Progenitor cell of endocrine pancreas (in vitro differentiated cells): Measurements from ENCODE around the gene TGFA. TPM values are rescaled to one million over a fixed set of nuclear protein-coding genes. Genes with fewer than 3 reads are reported as not detected.
"Not testable (repeated sequence)": the region's sequence is repeated elsewhere in the genome, so short reads cannot be mapped to it uniquely, and the experiment has no call there.

ENCODE experiments used
- DNase-seq: peaks from one replicate; pipeline ENCODE4 v3.0.0; 2021; ENCODE audit warnings: low spot score; ENCODE audit not compliant: unreplicated experiment
- H3K27ac Mint-ChIP-seq: 2 replicates; pipeline ENCODE4 v1.8.0; 2021; ENCODE audit warnings: mild to moderate bottlenecking, moderate library complexity, mixed read lengths
- H3K27me3 Mint-ChIP-seq: 2 replicates; pipeline ENCODE4 v1.8.0; 2021; ENCODE audit warnings: mixed read lengths
- H3K36me3 Mint-ChIP-seq: 2 replicates; pipeline ENCODE4 v1.8.0; 2022; ENCODE audit warnings: mixed read lengths; ENCODE audit not compliant: insufficient read depth
- H3K4me1 Mint-ChIP-seq: 2 replicates; pipeline ENCODE4 v1.8.0; 2021; ENCODE audit warnings: low read depth, mixed read lengths
- H3K4me3 Mint-ChIP-seq: 2 replicates; pipeline ENCODE4 v1.8.0; 2021; ENCODE audit warnings: low read depth, mild to moderate bottlenecking, moderate library complexity, mixed read lengths
- H3K9me3 Mint-ChIP-seq: 2 replicates; pipeline ENCODE4 v1.8.0; 2021; ENCODE audit warnings: low read depth, mixed read lengths
- total RNA-seq: library from RNA; stranded (reverse); gene quantifications from 2 replicates; pipeline ENCODE4 v1.2.1, GENCODE V29; 2021
- TF ChIP-seq, protein P1 (sequence below): fragments of 200-600 bp; sonication (generic); IDR thresholded peaks from one replicate; pipeline ENCODE4 v1.5.0; 2021; ENCODE audit warnings: antibody characterized with exemption, mild to moderate bottlenecking; ENCODE audit not compliant: unreplicated experiment

TGFA gene
- total RNA-seq, 1 donor from 2014 or later = 3.0 TPM

DNA sequence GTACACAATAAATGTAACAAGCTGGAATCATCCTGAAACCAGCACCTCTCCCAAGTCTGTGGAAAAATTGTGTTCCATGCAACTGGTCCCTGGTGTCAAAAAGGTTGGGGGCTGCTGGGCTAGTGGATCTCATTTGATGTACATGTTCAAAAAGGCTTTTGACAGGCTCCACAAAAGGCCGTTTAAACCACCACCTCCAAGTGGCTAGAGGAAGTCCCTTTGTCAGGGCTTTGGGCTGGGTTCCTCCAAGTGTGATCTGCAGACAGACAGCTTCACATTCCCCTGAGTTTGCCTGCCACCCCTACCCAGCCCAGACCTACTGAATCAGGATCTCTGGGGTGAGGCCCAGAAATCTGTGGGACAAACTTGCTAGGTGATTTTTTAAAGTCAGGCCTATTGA lies 84.7 kb downstream of the TGFA start:
- H3K27ac Mint-ChIP-seq = no peak overlapping the region
- H3K4me1 Mint-ChIP-seq = peaks cover under 1% of the 10 kb centered on the region
- no peak for DNase-seq
- no peaks in the 10 kb centered on the region for H3K9me3 Mint-ChIP-seq
- no peaks in the 10 kb centered on the region for H3K36me3 Mint-ChIP-seq
- H3K27me3 Mint-ChIP-seq = peaks cover 27% of the 10 kb centered on the region
- TF ChIP-seq, protein P1, sequence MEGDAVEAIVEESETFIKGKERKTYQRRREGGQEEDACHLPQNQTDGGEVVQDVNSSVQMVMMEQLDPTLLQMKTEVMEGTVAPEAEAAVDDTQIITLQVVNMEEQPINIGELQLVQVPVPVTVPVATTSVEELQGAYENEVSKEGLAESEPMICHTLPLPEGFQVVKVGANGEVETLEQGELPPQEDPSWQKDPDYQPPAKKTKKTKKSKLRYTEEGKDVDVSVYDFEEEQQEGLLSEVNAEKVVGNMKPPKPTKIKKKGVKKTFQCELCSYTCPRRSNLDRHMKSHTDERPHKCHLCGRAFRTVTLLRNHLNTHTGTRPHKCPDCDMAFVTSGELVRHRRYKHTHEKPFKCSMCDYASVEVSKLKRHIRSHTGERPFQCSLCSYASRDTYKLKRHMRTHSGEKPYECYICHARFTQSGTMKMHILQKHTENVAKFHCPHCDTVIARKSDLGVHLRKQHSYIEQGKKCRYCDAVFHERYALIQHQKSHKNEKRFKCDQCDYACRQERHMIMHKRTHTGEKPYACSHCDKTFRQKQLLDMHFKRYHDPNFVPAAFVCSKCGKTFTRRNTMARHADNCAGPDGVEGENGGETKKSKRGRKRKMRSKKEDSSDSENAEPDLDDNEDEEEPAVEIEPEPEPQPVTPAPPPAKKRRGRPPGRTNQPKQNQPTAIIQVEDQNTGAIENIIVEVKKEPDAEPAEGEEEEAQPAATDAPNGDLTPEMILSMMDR = no peak
- H3K4me3 Mint-ChIP-seq = no peak overlapping the region

DNA sequence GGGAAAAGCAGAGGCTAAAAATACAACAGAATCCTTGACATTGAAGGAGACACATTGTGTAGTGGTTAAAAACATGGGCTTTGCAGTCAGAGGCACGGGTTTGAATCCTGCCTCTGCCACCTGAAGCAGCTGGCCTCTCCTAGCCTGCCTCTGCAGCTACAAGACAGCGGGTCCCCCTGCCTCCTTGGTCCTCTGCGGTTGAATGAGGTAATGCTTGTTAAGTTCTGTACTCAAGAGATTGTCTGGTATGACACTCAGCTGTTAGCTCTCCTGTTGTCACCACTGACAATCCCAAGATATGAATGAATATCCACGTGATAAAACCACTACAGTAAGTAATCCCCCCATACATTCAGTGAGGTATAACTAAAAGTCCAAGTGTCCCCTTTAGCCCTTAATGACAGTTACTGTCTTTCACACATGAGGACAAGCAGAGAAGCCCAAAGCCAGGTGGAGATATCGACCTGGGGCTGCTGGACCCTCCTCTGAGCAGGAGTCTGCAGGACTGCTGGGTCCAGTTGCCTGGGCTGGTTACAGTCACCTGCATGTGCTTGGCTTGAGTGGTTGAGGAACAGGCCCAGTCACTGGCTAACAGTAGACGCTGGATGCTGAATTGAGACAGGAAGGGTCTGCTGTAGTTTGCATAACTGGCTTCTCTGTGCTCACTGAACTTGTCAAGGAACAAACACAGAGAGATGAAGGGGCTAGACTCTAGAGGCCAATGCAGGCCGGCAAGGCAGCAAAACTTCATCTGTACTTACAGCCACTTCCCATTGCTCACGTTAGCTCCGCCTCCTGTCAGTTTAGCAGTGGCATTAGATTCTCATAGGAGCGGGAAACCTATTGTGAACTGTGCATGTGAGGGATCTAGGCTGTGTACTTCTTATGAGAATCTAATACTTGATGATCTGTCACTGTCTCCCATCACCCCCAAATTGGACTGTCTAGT lies 85.5 kb downstream of the TGFA start:
- no peak for DNase-seq
- Mint-ChIP-seq H3K27me3 (peaks cover 22% of the 10 kb centered on the region), H3K4me3 (no peak overlapping the region), H3K4me1 (peaks cover 3% of the 10 kb centered on the region), H3K27ac (no peak overlapping the region), H3K9me3 (no peaks in the 10 kb centered on the region), H3K36me3 (no peaks in the 10 kb centered on the region)
- TF ChIP-seq, protein P1 = no peak

DNA sequence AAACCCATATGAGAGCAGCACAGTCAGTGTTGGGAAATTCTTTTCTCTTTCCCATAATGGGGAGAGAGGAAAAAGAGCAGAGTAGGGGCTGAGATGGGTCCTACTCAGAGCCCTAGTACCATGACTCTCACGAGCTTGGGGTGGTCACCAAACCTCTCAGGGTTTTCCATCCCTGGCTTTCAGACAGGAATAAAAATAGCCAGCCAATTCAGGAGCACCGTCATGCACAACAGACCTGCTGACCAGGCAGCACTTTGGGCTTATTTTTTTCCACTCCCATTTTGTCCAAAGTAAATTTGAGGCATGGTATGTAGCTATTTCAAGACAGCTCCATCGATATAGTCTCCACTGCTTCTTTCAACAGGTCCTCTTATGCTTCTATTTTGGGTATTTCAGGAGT lies 86.4 kb downstream of the TGFA start:
- peaks cover 17% of the 10 kb centered on the region for H3K27me3 Mint-ChIP-seq
- DNase-seq = no peak
- TF ChIP-seq, protein P1 = no peak
- H3K4me1 Mint-ChIP-seq = peaks cover 5% of the 10 kb centered on the region
- no peaks in the 10 kb centered on the region for H3K36me3 Mint-ChIP-seq
- no peak overlapping the region for H3K27ac Mint-ChIP-seq
- no peak overlapping the region for H3K4me3 Mint-ChIP-seq
- no peaks in the 10 kb centered on the region for H3K9me3 Mint-ChIP-seq

DNA sequence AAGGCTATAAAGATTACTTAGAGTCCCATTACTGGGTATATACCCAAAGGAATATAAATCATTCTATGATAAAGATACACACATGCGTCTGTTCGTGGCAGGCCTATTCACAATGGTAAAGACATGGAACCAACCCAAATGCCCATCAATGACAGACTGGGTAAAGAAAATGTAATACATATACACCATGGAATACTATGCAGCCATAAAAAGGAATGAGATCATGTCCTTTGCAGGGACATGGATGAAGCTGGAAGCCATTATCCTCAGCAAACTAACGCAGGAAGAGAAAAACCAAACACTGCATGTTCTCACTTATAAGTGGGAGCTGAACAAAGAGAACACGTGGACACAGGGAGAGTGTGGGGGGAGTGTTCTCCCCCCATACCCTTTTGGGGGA lies 87.0 kb downstream of the TGFA start:
- not testable (repeated sequence) for DNase-seq, H3K36me3 Mint-ChIP-seq, H3K27ac Mint-ChIP-seq, H3K4me1 Mint-ChIP-seq, H3K4me3 Mint-ChIP-seq, H3K9me3 Mint-ChIP-seq
- H3K27me3 Mint-ChIP-seq = peaks cover 13% of the 10 kb centered on the region

DNA sequence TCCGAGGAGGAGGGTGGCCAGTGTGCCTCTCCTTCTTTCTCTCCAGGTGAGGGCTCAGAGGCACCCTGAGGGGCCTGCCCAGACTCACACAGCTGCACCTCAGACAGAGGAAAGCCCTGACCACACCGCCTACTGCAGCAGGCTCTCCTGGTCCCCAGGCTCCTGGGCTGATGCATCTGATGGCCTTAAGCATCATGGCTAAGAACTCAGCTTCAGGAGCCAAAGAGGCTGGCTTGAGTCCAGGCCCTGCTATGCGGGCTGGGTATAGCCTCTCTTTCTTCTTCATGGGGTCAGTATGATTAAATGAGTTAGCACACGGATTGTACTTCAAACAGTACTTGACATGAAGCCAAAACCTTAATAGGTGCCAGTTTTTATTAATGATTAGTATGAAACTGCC lies 89.6 kb downstream of the TGFA start:
- no peak for DNase-seq

More for the DNA sequence above, 89.6 kb downstream of the TGFA start:
- Mint-ChIP-seq H3K36me3 (no peaks in the 10 kb centered on the region), H3K4me3 (no peak overlapping the region), H3K4me1 (peaks cover 12% of the 10 kb centered on the region), H3K27ac (no peak overlapping the region), H3K27me3 (no peaks in the 10 kb centered on the region), H3K9me3 (no peaks in the 10 kb centered on the region)
- TF ChIP-seq, protein P1 = no peak
